NCI-H2081 (cell line): ENCODE data around the gene MANEAL.

ENCODE experiments used
- DNase-seq, 2 experiments: peaks; one replicate each; lab custom pipeline; 2025; lab: John Stamatoyannopoulos, UW

The MANEAL gene

DNA sequence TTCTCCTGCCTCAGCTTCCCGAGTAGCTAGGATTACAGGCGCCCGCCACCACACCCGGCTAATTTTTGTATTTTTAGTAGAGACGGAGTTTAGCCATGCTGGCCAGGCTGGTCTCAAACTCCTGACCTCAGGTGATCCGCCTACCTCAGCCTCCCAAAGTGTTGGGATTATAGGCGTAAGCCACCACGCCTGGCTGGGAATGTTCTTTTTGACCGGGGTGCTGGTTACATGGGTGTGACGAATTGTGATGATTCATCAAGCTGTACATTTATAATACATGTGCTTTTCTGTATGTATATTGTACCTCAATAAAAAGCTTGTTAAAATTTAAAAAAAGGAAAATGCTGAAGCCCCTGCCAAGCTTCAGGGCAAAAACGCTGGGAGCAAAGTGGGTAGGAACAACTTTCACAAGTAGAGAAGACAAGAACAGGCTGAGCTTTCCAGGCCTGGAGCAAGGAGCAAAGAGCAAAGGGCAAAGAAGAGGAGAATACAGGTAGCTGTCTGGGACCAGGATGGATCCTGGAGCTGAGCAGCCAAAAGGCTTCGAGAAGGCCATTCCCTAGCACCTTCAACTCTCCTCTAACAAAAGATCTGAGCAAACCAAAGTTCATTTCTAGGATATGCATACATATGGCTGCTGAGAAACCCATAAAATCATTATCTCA is 34.9 kb downstream of the MANEAL start:
- no peak for DNase-seq

DNA sequence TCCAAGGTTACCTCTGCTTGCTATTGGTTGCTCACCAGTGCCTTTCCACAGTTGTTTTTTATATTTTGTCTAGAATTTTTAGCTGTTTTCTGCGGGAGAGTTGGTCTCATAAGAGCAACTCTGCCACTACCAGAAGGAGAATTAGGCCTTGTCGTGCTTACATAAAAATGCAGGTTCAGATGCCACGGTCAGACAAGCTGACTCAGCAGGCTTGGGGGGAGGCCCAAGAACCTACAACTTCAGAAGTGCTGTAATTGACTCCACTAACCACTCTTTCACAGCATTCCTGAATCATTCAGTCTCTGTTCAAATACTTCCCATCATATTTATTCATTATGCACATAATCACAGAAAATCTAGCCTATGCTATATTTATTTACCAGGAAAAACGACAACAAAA is 37.5 kb downstream of the MANEAL start:
- no peak for DNase-seq

DNA sequence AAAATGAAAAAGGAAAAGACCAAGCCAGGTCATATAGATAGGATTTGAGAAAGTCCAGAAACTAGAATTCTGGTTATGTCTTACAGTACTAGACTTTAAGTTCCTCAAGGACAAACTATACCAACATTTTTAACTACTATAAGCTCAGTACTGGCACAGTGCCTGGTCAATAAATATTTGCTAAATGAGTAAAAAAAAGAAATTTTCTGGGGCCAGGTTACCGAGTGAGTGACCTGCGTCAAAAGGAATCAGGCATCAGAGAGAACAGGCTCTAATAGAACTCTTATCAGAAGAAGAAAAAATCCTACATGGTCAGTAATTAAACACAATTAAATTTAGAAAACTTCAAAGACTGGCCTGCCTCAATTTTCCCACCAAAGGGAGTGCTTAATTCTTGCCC is 38.2 kb downstream of the MANEAL start:
- no peak for DNase-seq

GRCh38 chr1:37836788-37837187 is 43.1 kb downstream of the MANEAL start:
- no peak for DNase-seq

- DNase-seq = no peak
Observed at GRCh38 chr1:37839676-37840075, 46.0 kb downstream of the MANEAL start.

DNA sequence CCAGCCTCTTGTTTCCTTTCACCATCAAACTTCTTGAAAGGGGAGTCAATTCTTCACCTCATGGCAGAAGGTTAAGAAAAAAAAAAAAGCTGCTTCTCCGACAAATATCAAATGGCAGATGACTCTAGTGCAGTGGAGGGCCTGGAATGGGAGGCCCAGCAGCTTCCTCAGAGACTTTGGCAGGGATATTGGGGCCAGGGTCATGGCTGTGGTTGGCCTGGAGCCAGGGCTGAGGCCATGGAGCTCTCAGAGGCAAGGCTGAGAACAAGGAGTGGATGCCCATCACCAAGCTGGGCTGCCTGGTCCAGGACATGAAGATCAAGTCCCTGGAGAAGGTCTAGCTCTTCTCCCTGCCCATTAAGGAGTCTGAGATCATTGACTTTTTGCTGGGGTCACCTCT is 47.1 kb downstream of the MANEAL start:
- DNase-seq = no peak

DNA sequence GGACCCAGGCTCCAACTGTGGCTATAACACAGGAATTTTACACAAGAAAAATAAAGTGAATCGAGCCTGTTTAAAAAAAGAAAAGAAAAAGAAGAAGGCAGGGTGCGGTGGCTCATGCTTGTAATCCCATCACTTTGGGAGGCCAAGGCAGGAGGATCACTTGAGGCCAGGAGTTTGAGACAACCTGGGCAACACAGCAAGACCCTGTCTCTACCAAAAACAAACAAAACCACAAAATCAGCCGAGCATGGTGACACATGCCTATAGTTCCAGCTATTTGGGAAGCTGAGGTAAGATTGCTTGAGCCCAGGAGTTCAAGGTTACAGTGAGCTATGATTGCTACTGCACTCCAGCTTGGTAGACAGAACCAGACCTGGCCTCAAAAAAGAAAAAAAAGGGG is 48.0 kb downstream of the MANEAL start:
- DNase-seq = no peak

GRCh38 chr1:37844536-37844935 is 50.9 kb downstream of the MANEAL start:
- DNase-seq = no peak

DNA sequence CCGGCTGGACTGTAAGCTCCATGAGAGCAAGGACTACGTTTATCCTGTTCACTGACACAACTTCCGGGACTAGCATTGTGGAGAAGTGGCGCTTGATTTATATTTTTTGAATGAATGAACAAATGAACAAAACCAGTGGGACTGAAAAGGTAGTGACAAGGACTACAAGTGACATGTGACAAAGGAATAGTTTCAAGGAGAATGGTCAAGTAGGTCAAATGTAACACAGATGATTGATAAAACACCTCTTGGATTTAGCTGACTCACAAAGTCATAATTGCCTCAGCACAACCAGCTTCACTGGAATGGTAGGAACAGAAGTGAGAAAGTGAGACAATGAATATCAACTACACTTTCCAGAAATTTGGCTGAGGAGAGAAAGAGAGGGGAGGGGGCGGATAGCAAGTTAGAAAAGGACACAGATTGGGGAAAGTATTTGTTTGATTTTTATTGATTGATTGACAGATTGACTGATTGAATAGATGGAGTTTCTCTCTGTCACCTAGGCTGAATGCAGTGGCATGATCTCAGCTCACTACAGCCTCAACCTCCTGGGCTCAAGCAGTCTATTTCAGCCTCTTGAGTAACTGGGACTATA is 51.5 kb downstream of the MANEAL start:
- DNase-seq = no peak

DNA sequence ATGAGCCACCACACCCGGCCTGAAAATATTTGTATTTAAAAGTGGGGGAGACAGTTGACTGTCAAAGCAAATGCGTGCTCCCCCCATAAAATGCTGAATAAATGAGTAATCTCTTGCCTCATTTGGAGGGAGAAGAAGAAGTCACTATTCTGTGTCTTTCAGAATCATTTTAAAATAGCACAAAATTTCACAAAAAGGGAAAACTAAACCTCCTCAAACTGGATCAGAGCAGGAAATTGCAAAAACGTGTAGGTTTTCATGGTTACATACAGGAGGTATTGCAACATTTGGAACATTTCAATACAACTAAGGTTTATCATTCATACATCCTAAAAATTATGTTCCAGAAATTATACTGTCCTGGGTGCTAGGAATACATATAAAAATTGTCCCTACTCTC is 52.1 kb downstream of the MANEAL start:
- DNase-seq = no peak

DNA sequence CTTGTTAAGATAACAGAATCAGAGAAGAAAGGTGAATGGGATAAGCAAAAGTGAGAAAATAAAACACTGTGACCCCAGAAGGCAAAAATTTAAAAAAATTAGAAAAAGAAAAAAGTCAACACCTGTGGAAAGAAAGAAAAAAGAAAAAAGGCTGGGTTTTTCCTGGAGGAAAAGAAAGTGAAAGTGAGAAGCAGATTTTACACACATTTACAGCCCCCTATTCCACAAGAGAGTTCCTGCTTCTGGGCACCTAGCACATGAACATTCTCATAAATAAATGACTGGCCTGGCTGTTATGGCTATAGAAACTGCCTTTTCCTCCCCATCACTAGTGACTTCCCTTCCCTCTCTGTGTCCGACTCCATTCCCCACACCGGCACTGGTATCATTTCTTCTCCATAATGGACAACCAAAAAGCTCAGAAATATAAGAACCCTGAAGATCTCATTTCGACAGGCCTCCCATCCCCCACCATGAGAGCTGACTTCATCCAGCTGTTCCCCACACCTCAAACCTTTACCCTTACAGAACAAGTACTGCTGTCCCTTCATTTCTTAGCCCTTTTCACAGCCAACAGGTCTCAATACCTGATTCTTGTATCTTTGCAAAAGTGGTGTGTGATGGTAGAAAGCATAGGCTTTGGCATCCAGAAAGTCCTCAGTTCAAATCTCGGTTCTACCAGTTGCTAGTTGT is 53.1 kb downstream of the MANEAL start:
- no peak for DNase-seq

DNA sequence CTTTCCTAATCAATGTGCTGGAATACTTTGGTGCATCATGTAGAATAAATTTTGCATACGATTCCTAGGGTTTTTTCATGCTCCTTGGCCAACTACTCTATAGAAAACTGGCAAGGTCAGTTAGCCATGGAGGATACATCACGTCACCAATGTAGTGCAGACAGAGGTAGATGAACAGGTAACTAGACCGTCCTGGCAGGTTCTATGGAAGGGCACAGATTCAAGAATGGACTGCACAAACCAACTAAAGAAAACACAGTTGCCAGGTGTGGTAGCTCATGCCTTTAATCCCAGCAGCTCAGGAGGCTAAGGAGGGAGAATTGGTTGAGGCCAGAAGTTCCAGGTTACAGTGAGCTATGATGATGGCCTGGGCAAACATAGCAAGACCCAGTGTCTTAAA is 55.8 kb downstream of the MANEAL start:
- no peak for DNase-seq

DNA sequence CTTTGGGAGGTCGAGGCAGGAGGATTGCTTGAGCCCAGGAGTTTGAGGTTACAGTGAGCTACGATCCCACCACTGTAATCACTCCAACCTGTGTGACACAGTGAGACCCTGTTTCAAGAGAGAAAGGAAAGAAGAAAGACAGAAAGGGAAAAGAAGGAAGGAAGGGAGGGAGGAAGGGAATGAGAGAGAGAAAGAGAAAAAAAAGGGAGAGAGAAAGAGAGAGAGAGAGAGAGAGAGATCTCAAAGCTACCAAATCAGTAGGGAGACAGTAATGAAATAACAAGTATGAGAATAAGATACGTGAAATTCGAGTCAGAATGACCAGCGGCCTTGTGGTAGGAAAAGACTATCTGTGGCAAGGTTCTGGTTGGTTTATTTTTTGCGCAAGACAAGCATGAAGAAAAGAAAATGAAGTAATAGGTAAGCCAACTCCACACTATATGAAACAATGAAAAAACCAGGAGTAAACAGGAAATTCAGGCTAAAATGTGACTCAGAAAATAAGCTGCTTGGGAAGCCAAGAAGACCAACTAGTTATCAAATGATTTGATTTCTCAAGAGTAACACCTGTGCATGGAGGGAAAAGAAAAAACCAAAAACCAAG is 56.8 kb downstream of the MANEAL start:
- no peak for DNase-seq
